AG10803 (cell line): ENCODE data around the gene HOXD11.

Experiments used
- DNase-seq: peaks from one replicate; pipeline ENCODE4 v3.0.0; 2010; ENCODE audit warnings: low read depth
- H3K4me3 ChIP-seq: 2 replicates; pipeline ENCODE4 v1.5.1; 2011; ENCODE audit warnings: mild to moderate bottlenecking, low read length, control low read depth
- TF ChIP-seq, protein P1 (sequence below): conservative IDR thresholded peaks from 2 replicates; pipeline ENCODE4 v1.5.1; 2011; ENCODE audit warnings: mild to moderate bottlenecking, low read length, control low read depth, inconsistent platforms

The HOXD11 gene

GRCh38 chr2:176147210-176147799, 40.2 kb downstream of the HOXD11 start:
- DNase-seq = no peak
- no peak overlapping the region for H3K4me3 ChIP-seq
- TF ChIP-seq, protein P1, sequence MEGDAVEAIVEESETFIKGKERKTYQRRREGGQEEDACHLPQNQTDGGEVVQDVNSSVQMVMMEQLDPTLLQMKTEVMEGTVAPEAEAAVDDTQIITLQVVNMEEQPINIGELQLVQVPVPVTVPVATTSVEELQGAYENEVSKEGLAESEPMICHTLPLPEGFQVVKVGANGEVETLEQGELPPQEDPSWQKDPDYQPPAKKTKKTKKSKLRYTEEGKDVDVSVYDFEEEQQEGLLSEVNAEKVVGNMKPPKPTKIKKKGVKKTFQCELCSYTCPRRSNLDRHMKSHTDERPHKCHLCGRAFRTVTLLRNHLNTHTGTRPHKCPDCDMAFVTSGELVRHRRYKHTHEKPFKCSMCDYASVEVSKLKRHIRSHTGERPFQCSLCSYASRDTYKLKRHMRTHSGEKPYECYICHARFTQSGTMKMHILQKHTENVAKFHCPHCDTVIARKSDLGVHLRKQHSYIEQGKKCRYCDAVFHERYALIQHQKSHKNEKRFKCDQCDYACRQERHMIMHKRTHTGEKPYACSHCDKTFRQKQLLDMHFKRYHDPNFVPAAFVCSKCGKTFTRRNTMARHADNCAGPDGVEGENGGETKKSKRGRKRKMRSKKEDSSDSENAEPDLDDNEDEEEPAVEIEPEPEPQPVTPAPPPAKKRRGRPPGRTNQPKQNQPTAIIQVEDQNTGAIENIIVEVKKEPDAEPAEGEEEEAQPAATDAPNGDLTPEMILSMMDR = no peak

GRCh38 chr2:176147800-176148496, 40.9 kb downstream of the HOXD11 start:
- H3K4me3 ChIP-seq = no peak overlapping the region
- TF ChIP-seq, protein P1 = no peak
- DNase-seq = no peak

DNA sequence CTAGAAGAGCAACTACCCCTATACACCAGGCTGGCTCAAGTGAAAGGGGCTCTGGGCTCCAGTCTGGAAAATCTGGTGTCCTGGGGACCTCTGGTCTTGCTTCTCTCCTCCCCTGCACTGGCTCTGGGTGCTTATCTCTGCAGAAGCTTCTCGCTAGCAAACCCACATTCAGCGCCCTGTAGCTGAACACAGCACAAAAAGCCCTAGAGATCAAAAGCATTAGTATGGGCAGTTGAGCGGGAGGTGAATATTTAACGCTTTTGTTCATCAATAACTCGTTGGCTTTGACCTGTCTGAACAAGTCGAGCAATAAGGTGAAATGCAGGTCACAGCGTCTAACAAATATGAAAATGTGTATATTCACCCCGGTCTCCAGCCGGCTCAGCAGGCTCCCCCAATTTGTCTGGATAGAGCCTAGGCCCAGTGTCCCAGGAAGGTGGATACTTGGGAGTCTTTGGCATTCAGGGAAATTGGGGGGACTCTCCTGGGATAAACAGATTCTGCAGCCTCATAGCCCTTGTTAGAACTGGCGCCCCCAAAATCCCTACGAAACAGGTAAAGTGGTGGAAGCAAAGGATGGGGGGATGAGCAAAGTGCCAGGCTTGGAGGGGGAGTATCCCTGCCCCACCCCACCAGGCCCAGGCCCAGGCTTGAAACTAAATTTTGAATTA, 41.8 kb downstream of the HOXD11 start:
- TF ChIP-seq, protein P1 = no peak
- DNase-seq = no peak
- no peak overlapping the region for H3K4me3 ChIP-seq

GRCh38 chr2:176149481-176149938, 42.4 kb downstream of the HOXD11 start:
- H3K4me3 ChIP-seq = no peak overlapping the region
- no peak for DNase-seq
- TF ChIP-seq, protein P1 = no peak

DNA sequence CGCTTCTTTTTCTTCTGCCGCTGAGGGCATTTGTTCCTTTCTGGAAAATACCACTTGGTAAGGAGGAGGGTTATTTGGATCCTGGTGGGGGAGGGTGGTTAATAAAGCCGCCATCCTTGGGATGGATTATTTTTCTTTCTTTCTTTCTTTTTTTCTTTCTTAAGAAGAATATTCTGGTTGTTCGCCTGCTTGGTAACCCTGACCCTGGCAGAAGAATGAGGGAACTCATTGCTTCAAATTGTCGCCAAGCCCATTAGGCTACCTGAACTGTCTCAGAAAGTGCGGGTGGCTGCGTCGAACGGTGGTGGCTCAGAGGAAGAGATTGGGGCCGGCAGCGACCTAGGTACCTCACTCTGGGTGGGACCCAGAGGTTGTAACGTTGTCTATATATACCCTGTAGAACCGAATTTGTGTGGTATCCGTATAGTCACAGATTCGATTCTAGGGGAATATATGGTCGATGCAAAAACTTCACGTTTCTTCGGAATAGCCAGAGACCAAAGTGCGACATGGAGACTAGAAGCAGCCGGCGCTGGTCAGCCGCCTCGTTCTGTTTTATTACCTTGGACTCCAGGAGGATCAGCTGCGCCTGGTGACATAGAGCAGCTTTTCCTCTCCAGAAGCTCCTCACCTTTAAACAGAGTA, 43.0 kb downstream of the HOXD11 start:
- TF ChIP-seq, protein P1 = no peak
- no peak for DNase-seq
- H3K4me3 ChIP-seq = no peak overlapping the region

DNA sequence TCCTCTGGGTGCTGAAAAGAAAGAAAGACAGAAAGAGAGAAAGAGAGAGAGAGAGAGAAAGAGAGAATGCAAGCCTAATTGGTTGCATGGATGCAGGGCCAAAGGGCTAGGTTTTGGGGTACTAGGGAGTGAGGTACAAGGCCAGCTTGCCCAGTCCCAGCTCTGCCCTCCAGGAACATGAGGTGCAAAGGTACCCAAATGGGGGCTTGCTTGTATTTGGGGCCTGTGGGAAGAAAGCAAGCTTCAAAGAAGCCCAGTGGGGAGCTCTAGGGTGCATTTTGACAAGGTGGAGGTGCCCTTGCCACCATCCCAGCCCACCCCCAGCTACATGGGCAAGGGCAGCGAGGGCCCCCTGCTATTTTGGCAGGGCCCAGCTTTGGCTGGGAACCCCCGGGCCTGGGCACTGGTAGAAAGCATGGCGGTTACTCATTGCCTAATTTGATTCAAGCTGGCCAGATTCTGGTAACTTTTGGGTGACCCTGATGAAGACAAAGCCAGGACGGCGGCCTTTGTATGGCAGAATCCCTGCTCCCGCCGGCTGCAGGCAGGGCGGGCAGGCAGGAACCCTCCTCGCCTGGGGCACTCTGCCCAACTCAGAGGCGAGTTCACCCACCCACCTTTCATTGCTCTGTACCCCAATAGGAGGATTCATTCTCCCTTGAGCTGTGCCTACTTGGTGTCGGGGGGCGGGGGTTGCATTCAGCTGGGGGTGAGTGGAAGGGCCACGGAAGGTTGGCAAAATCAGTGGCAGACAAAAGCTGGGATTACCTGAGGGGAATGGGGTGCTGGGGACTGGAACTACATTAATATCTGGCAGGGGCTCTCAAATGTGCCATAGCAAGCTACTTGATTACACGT, 43.7 kb downstream of the HOXD11 start:
- no peak overlapping the region for H3K4me3 ChIP-seq
- TF ChIP-seq, protein P1 = no peak
- no peak for DNase-seq
